ENCODE results near the gene RBMS1.

DNA sequence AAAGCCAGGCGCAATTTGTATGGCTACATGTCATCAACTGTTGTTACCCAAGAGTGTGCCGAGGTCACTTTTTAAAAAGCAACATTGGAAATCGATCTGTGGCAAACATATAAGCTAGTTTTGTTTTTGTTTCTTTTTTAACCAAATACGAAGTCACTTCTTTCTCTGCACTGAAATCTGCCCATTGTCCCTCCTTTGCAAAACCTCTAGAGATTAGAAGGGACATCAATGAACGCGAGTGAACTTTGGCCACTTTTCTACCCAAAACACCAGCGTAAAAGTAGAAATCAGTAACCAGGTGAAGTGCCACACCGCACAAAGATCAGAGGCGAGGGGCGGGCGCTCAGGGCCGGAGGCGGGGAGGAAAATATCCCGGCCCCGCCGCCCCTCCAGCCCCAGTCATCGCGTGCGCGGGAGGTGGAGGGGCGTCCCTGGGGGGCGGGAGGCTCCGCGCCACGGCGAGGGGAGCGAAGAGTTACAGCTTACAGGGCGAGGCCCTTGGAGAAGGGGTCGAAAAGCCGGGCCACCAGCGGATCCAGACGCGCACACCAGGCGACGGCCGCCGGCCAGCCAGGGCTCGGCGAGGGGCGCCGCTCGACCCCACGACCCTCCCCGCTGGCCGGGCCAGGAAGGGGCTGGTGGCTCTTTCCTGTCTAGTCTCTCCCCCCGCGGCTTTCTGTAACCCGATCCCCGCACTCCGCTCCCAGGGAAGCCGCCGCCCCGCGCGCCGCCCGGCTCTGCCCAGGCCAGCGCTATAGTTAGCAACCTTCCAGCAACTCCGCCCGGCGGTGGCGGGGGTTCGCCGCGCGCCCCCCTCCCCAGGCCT lies 993 bp downstream of the RBMS1 start:
- TF ChIP-seq CTCF (IDR thresholded peaks at IDR 0.05) (no peak), POLR2AphosphoS5 (IDR thresholded peaks at IDR 0.05; ENCODE audit: insufficient read depth in 1 of 2, low read depth in 1 of 2) (peak in 1 of 2 donors; percentile 75), POLR2A (IDR thresholded peaks at IDR 0.05) (peak in 1 of 2 donors; percentile 15)

Data from vagina (tissue), 2 donors.